AG04450 (cell line): ENCODE measurements around the gene NPPB. TPM values are rescaled to one million over a fixed set of nuclear protein-coding genes. Genes with fewer than 3 reads are reported as not detected.

Experiments
- CTCF ChIA-PET: fragments of 300-600, 350-600 bp; formaldehyde crosslinking; extraction: SDS; loops from one replicate; lab custom pipeline; 2022; ENCODE audit warnings: antibody characterized with exemption, inconsistent platforms; lab: Charles Lee
- POLR2A ChIA-PET: fragments of 350-600 bp; formaldehyde crosslinking; extraction: SDS; loops from one replicate; lab custom pipeline; 2021; ENCODE audit warnings: antibody characterized with exemption, inconsistent platforms; lab: Yijun Ruan, JAX
- DNase-seq: peaks from one replicate; pipeline ENCODE4 v3.0.0-alpha.2; 2011; ENCODE audit warnings: low read depth, low spot score
- H3K27ac ChIP-seq: one replicate; pipeline ENCODE4 v1.5.1; 2012; ENCODE audit warnings: low read depth, low read length, control low read depth
- H3K27me3 ChIP-seq: one replicate; pipeline ENCODE4 v1.6.0; 2012; ENCODE audit warnings: low read length; ENCODE audit not compliant: control insufficient read depth, insufficient read depth
- H3K4me3 ChIP-seq: 2 replicates; pipeline ENCODE4 v1.5.1; 2011; ENCODE audit warnings: mild to moderate bottlenecking, low read depth, low read length, control low read depth
- H3K9me3 ChIP-seq: 2 replicates; pipeline ENCODE4 v1.5.1; 2012; ENCODE audit warnings: low read length; ENCODE audit not compliant: control insufficient read depth, insufficient read depth
- polyA plus RNA-seq: library from polyadenylated mRNA; depleted of rRNA; stranded (reverse); fragments of >200 nt; gene quantifications from 2 replicates; pipeline ENCODE4 v1.2.3, GENCODE V29; 2011
- TF ChIP-seq, protein P1 (sequence below): IDR thresholded peaks from 2 replicates; pipeline ENCODE4 v1.5.1; 2011; ENCODE audit warnings: low read depth, low read length, control low read depth, inconsistent platforms

Gene NPPB
- polyA plus RNA-seq, 1 experiment = not detected

DNA sequence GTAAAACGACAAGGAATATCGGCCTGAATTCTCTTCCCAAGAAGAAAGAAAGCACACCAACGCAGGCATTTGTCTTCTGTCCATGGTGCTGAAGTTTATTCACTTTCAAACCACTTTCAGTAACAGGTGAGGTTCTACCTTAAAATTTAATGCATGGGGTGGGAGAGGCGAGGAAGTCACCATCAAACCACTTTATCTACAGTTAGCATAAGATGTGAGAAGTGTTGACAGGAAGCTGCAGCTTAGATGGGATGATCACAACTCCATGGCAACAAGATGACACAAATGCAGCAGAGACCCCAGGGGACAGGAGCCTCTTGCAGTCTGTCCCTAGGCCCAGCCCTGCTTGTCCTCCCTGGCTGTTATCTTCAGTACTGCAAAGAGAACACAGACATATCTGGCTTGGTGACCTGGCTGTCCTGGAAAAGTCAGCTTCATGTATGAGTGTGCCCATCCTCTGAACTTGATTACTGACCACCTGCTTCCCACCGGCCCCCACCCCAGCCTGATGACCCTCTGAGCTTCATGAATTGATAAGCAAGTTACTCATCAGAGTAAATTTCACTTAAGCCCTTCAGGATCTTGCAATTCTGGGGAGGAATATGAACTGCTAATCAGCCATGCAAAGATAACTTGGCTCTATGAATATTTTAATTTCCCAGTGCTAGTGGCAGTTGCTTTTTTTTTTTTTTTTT lies 13.0 kb downstream of the NPPB start:
- Histone ChIP-seq H3K9me3 (no peaks in the 10 kb centered on the region; the same call in 1 of the 2 replicates), H3K4me3 (no peak overlapping the region), H3K27me3 (no peaks in the 10 kb centered on the region), H3K27ac (no peak overlapping the region)
- DNase-seq = no peak
- ChIA-PET CTCF (interaction anchor here (0.7 kb wide), 1 partner anchor 1430 kb away, joined by 4 read pairs; no protein-coding TSS in a partner anchor), POLR2A (interaction anchor here (1.0 kb wide), 1 partner anchor 8 kb away, joined by 3 read pairs; no protein-coding TSS in a partner anchor)
- TF ChIP-seq, protein P1, sequence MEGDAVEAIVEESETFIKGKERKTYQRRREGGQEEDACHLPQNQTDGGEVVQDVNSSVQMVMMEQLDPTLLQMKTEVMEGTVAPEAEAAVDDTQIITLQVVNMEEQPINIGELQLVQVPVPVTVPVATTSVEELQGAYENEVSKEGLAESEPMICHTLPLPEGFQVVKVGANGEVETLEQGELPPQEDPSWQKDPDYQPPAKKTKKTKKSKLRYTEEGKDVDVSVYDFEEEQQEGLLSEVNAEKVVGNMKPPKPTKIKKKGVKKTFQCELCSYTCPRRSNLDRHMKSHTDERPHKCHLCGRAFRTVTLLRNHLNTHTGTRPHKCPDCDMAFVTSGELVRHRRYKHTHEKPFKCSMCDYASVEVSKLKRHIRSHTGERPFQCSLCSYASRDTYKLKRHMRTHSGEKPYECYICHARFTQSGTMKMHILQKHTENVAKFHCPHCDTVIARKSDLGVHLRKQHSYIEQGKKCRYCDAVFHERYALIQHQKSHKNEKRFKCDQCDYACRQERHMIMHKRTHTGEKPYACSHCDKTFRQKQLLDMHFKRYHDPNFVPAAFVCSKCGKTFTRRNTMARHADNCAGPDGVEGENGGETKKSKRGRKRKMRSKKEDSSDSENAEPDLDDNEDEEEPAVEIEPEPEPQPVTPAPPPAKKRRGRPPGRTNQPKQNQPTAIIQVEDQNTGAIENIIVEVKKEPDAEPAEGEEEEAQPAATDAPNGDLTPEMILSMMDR = no peak

DNA sequence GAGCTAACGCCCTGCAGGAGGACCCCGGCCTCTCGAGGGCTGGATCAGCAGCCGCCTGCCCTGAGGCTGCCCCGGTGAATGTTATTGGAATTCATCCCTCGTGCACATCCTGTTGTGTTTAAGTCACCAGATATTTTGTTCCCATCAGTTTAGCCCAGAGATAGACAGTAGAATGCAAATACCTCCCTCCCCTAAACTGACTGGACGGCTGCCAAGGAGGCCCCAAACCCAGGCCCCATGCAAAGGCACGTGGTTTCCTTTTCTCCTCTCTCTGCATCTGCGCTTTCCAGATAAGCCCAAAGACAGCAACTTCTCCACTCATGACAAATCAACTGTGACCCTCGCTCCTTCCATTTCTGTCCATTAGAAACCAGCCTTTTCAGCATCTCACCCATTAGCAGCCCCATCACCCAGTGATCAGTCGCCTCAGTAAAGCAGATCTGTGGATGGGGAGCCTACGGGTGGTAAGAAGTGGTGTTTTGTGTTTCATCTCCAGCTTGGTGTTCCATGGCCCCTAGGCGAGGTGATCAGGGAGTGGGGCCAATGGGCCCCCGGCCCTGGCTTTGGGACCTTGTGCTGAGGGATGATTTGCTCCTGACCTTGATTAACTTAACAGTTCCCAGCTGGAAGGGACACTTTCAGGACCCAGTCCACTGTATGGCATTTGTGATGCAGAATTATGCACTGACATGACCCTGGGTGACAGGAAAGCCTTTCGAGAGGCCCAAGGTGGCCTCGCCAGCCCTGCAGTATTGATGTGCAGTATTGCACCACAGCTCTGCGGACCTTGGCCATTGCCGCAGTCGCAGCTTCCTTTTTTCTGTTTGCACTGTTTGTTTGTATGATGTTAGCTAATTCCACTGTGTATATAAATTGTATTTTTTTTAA lies 16.3 kb downstream of the NPPB start:
- POLR2A ChIA-PET = interaction anchor here (0.6 kb wide), 2 partner anchors 67 to 90 kb away, joined by 3 to 5 read pairs; no protein-coding TSS in a partner anchor
- Histone ChIP-seq H3K27me3 (no peaks in the 10 kb centered on the region), H3K27ac (no peak overlapping the region), H3K9me3 (no peaks in the 10 kb centered on the region; the same call in 1 of the 2 replicates), H3K4me3 (no peak overlapping the region)
- TF ChIP-seq, protein P1 = no peak
- no peak for DNase-seq
- CTCF ChIA-PET = interaction anchor here (0.8 to 2.2 kb wide), 2 partner anchors 65 to 249 kb away, joined by 3 to 7 read pairs; no protein-coding TSS in a partner anchor

DNA sequence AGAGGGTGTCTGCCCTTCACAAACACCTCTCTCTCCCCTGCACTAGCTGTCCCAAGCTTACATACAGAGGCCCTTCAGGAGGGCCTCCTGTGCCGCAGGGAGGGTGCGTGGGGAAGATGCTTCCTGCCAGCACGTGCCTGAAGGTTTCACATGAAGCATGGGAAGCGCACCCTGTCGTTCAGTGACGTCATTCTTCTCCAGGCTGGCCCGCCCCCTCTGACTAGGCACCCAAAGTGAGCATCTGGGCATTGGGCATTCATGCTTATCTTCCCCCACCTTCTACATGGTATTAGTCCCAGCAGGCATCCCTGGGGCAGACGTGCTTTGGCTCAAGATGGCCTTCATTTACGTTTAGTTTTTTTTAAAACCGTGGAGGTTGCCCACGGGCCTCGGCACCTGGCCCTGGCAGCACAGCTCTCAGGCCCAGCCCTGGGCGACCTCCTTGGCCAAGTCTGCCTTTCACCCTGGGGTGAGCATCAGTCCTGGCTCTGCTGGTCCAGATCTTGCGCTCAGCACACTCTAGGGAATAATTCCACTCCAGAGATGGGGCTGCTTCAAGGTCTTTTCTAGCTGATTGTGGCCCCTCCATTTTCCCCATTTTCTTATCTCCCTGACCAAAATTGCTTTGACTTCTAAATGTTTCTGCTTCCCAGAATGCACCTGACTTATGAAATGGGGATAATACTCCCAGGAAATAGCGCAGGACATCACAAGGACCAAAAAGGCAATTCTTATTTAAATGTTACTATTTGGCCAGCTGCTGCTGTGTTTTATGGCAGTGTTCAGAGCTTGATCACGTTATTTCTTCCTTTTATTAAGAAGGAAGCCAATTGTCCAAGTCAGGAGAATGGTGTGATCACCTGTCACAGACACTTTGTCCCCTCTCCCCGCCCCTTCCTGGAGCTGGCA lies 17.2 kb downstream of the NPPB start:
- no peak overlapping the region for H3K27ac ChIP-seq
- H3K9me3 ChIP-seq = no peaks in the 10 kb centered on the region; the same call in 1 of the 2 replicates
- H3K27me3 ChIP-seq = no peaks in the 10 kb centered on the region
- POLR2A ChIA-PET = interaction anchor here (0.6 kb wide), 1 partner anchor 91 kb away, joined by 5 read pairs; no protein-coding TSS in a partner anchor
- DNase-seq = no peak
- H3K4me3 ChIP-seq = no peak overlapping the region
- TF ChIP-seq, protein P1 = no peak
- CTCF ChIA-PET = interaction anchor here (0.8 to 2.2 kb wide), 2 partner anchors 66 to 249 kb away, joined by 3 to 7 read pairs; no protein-coding TSS in a partner anchor

DNA sequence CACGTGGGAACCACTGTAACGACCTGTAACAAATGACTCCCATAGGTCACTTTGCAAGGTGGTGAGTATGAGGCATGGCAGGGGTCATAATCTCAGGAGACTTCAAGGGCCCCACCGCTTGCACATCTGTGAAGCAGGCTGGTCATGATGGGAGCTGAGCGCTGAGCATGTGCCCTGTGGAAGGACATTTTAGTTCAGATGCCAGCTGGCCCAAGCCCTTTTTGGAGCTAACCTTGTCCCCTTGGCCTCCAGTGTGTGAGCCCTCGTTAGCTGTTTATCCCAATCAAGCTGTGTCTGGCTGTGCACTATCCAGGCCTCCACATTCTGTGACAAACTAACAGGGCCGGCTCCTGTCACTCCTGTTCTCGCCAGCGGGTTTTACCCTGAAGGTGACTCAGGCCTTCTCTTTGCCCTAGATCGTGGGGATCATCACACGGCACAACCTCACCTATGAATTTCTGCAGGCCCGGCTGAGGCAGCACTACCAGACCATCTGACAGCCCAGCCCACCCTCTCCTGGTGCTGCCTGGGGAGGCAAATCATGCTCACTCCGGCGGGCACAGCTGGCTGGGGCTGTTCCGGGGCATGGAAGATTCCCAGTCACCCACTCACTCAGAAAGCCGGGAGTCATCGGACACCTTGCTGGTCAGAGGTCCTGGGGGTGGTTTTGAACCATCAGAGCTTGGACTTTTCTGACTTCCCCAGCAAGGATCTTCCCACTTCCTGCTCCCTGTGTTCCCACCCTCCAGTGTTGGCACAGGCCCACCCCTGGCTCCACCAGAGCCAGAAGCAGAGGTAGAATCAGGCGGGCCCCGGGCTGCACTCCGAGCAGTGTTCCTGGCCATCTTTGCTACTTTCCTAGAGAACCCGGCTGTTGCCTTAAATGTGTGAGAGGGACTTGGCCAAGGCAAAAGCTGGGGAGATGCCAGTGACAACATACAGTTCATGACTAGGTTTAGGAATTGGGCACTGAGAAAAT lies 18.7 kb downstream of the NPPB start:
- H3K27me3 ChIP-seq = no peaks in the 10 kb centered on the region
- DNase-seq = no peak
- ChIA-PET CTCF (interaction anchor here (0.6 to 4.0 kb wide), 4 partner anchors 8 to 68 kb away, joined by 3 to 19 read pairs (median 5); no protein-coding TSS in a partner anchor), POLR2A (no interaction called here)
- TF ChIP-seq, protein P1 = no peak
- H3K27ac ChIP-seq = no peak overlapping the region
- H3K9me3 ChIP-seq = no peaks in the 10 kb centered on the region; the same call in 1 of the 2 replicates
- no peak overlapping the region for H3K4me3 ChIP-seq
